Raji (cell line): ENCODE results near the gene HAAO.

Experiments used
- POLR2A ChIP-seq: IDR thresholded peaks from 2 replicates; pipeline ENCODE4 v1.6.1; 2011; ENCODE audit warnings: low read depth, low read length, control low read depth; ENCODE audit not compliant: insufficient read depth

The HAAO gene

DNA sequence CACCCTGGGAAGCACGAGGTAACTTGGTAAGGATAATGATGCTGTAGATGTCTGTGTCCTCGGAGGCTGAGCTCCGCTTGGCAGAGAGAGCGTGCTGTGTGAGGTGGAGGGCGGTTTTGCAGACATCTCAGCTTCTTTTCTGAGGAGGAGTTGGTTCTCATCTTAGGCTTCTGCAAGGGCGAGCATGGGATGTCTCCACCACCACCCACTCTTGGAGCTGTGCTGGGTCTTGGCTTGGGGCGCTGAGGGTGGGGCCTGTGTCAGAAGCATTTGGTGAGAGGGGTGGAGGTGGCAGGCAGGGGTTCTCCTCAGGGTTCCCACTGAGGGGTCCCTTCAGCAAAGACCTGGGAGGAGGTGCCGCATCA, 37.6 kb downstream of the HAAO start:
- TF ChIP-seq POLR2A: no peak

DNA sequence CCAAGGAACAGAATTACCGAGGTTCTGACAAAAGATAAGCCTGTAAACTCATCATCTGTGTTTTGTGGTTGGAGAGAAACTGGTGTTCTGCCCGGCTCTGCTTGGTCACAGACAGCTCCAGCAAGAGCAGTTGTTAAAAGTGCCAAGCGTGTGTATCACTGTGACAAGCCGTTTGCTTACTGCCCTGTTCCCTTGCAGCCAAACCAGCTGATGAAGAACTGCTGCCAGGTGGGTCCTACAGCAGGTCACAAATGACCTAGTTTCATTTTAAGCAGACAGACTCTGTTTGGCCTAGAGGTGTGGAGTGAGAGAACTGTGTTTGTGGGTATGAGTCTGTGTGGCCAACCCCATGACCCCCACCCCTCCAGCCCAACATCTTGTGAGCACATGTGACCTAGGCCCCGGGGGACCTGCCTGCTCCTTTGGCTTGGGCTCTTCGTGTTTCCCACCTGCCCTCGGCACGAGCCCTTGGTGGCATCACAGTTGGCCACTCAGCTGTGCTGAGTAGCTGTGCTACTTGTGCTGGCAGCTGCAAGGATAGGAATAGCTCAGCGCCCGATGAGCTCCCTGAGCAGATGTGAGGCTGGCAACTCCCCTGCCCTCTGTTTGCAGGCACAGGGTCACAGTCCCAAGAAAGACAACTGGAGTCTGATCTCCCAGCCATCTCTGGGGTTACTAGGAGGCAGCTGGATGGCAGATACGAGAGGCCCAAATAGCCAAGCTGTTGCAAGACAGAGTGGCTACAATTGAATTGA, 38.2 kb downstream of the HAAO start:
- TF ChIP-seq POLR2A: no peak

DNA sequence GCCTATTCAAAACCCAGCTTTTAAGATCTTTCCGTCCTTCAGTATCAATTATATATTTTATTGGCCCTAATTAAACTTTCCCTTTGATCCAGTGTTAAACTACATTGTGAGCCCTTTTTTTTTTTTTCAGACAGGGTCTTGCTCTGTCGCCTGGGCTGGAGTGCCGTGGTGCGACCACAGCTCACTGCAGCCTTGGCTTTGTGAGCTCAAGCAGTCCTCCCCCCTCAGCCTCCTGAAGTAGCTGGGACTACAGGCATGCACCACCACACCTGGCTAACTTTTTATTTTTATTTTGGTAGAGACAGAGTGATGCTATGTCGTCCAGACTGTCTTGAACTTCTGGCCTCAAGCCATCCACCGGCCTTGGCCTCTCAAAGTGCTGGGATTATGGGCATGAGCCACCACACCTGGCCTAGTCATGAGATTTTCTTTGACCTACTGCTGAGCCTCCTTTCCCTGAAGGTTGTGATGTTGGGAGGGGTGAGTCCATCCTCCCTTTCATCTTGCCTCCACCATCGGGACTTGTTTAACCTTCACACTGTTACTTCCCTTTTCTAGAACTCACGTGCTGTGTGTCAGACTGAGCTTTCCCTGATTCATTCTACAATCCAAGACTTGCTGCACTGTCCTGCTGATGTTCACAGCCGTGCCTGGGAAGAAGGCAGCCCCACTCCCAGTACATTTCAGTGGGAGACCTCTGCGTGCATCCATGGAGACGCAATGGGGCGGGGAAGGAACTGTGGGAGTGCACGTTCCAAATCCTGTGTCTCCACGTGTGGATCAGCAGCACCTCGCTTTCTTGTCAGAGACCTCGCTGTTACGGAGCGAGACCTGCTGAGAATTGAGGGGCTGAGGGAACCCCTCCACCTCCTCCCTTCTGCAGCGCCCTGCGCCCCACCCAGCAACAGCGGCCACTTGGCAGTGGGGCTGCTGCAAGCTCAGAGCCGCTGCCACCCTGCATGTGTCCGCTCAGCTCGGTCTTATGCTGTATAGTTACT, 39.3 kb downstream of the HAAO start:
- TF ChIP-seq POLR2A: no peak

DNA sequence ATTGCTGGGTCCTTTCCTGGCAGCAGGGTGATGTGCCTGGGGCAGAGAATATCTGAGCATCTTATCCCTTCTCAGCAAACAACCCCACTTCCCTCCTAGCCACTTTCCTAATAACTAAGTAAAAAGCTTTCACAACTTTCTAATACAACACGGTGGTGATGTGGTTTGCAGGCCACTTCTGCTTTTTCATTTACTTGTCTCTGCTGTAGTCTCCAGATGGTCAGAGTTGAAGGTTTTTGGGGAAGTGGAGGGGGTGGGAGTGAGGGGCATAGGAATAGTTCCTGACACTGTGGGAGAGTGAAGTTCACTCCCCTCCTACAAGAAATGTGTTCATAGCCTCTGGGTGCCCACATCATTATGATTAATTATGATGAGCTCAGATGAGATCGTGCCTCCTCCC, 40.1 kb downstream of the HAAO start:
- TF ChIP-seq POLR2A: no peak

DNA sequence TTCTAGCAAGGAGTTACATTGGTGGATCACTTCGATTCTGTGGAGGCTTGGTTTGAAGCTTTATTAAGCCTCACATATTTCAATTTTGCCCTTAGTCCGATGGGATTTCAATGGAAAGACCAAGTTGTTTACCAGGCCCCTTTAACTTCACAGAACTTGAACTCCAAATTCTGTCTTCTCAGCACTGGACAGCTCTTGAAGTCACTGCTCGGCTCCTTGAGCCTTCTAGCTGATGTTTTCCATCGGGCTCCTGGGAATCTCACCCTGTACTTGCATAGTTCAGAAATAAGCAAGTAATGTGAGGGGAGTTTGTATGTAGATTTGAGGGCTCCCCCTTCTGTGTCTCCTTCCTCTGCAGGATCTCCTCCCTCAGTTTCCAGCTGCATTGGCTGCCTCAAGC, 43.5 kb downstream of the HAAO start:
- no peak for TF ChIP-seq POLR2A

DNA sequence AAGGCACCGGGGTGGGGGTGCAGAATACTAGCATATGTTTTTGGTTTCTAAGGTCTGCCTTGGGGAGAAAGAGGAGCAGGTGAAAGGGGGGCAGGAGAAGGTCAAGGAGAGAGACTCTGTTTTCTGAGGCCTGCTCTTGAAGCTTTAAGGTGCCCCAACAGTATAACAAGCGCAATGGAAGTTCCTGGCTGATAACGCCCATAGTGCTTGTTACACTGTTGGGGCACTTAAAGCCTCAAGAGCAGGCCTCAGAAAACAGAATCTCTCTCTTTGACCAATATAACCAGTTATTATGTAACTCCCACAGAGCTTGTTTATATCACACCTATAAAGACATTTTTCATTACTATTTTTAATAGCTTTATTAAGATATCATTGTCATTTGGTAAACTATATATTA, 45.0 kb downstream of the HAAO start:
- no peak for TF ChIP-seq POLR2A

DNA sequence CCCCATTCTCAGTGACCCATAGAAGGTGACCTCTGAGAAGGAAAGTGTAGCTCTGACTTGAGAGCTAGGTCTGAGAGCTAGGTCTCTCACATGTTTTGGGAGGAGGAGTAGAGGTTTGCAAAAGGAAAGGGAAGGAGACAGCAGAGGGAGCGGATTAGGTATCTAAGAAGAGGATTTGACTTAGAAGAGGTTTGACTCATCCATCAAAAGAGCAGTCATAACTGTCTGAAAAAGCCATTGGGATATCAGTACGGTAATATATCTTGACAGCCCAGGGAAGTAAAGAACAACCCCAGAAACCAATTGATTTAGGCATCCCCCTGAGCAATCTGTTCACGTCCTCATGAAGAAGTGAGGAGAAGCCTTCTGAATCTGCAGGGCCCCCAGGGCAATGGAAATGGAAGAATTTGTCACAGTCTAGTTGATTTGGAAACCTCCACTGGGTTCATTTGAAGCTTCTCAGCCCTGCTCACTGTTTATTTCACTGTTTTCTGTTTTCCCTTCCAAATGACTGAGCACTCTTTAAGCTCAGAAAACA, 47.8 kb downstream of the HAAO start:
- TF ChIP-seq POLR2A: no peak

DNA sequence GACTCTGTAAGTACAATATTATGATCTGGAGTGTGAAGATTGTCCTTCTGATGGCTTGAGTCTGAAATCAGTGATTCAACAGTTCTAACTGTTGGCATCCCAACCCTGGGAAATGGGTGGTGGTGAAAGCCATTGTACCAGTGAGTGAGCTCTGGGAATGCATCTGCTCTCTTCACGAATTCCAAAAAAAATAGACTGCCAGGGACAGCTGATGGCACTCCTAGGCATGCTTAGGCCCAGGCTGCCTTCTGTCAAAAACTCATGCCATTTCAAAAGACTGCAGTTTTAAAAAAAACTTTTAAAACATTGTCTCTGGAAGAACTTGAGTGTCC, 48.8 kb downstream of the HAAO start:
- no peak for TF ChIP-seq POLR2A

DNA sequence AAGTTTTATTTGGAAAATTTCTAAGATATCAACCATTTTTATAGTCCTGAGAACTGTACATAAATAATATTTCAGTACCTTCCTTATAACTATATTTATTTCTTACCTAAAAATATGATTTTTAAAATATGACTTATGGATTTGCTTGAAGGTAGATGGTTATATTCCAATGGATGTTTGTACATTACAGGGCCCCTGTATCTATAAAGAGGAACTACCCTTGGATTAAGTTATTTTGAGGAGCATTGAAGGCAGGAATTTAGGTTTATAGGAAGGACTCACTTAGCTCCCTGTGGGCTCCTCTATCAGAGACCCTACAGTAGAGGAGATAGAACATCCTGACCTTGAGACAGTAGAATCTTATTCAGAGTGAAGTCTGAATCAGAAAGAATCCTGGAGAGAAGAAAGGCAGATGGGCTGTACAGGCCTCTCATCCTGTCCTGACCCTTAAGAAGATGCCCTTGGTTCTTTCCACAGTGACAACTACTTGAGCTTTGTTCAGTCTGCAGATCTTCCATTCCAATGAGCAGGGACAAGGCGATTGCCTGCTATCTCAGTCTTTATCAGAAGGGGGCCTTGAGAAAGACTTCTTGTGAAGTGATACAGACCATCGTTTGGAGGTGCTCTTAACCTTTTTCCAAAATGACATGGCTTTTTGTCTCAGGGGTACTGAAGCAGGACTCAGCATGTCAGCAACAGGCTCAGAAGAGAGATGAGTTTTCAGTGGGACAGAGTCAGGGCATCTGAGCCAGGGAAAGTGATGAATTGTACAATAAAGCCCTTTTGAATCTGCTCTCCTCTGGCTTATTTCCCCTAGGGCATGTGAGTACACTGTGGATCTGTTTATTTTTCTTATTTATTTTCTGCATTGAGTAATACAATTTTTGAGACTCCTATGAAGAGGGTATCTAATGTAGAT, 49.4 kb downstream of the HAAO start:
- TF ChIP-seq POLR2A: no peak

DNA sequence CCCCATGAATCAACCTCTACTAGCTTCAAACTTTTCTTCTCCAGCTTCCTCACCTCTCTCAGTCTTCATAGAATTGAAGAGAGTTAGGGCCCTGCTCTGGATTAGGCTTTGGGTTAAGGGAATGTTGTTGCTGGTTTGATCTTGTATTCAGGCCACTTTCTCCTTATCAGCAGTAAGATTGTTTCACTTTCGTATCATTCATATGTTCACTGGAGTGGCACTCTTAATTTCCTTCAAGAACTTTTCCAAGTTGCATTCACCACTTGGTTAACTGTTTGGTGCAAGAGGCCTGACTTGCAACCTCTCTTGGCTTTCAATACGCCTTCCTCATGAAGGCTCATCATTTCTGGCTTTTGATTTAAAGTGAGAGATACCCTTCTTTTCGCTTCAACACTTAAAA, 51.2 kb downstream of the HAAO start:
- no peak for TF ChIP-seq POLR2A

DNA sequence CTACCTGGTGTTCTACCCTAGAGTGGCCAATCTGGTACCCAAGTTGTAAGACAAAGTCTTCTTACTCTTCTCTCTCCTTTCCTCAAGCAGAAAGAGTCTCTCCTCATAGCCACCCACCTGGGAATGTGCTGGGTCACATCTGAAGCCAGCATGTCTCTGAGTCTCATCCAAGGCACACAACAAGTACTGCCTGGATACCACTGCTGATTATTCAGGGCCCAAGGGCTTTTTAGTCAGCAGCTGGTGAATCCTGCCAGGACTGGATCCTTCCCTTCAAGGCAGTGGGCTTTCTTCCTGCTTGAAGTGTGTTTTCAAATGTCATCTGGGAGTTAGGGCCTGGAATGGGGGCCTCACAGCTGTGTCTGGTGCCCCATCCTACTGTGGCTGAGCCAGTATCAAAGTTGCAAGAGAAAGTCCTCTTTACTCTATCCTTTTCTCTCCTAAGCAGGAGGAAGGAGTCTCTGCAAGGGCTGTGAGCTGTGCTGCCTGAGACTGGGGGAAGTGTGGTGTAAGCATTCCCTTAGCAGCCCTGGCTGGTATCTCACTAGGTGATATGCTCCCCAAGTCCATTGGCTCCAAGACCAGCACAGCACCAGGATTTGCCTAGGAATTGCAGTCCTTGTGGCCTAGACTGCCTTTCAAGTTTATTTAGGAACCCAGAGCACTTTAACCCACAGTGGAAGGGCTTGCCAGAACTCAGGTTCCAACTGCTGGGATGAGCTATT, 55.6 kb downstream of the HAAO start:
- TF ChIP-seq POLR2A: no peak

DNA sequence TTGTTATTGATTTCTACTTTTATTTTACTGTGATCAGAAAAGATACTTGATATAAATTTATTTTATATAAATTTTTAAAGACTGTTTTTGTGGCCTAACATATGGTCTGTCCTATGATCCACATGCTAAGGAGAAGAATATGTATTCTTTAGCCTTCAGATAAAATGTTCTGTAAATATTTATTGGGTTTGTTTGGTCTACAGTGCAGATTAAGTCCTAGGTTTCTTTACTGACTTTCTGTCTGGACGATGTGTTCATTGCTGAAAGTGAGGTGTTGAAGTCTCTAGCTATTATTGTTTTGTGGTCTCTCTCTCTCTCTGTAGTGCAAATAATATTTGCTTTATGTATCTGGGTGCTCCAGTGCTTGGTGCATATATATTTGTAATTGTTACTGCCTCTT, 58.5 kb downstream of the HAAO start:
- TF ChIP-seq POLR2A: no peak

DNA sequence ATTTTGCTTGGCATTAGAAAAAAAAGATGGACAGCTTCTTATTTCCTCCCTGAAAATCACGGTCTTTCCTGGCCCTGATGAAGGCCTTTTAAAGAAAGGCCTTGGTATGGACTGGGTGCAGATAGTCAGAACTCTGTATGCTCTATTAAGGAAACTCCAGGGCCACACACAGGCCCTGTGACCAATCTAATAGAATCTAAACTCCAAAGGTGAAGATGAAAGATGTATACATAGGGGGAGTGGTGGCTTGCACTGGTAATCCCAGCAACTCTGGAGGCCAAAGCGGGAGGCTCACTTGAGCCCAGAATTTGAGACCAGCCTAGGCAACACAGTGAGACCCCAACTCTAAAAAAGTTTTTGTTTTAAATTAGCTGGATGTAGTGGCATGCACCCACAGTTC, 65.7 kb downstream of the HAAO start:
- TF ChIP-seq POLR2A: no peak

DNA sequence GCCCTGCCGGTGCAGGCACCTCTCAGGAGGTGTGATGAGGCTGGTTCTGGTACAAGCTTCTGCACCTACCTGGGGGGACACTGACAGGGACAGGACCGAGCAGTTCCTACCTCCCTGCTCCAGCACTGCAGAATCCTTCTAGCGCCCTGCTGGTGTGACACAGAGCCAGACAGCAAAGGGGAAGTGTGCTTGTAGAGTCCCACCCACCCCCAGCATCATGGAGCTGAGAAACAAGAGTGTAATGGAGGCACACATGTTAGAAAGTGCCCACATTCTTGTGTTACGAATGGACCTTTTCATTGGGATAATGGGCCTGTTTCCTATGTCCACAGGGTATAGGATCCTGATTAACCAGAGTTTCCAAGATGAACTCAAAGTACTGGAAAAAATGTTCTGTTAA, 66.7 kb downstream of the HAAO start:
- TF ChIP-seq POLR2A: no peak
